ENCODE measurements around the gene SPATA6.
"Not testable (repeated sequence)": the region's sequence is repeated elsewhere in the genome, so short reads cannot be mapped to it uniquely, and the experiment has no call there.

The SPATA6 gene

GRCh38 chr1:48450505-48450904 lies 21.5 kb downstream of the SPATA6 start:
- DNase-seq, result no peak

GRCh38 chr1:48448932-48449331 lies 23.1 kb downstream of the SPATA6 start:
- DNase-seq, result no peak

GRCh38 chr1:48444186-48444585 lies 27.8 kb downstream of the SPATA6 start:
- not testable (repeated sequence) for DNase-seq

GRCh38 chr1:48442864-48443619 lies 29.0 kb downstream of the SPATA6 start:
- DNase-seq, result no peak

- not testable (repeated sequence) for DNase-seq
Measured at GRCh38 chr1:48440786-48441185, 31.2 kb downstream of the SPATA6 start.

GRCh38 chr1:48439380-48439779 lies 32.6 kb downstream of the SPATA6 start:
- DNase-seq, result no peak

GRCh38 chr1:48437379-48437778 lies 34.6 kb downstream of the SPATA6 start:
- DNase-seq, result not testable (repeated sequence)

- DNase-seq, result not testable (repeated sequence)
Measured at GRCh38 chr1:48435312-48436002, 36.5 kb downstream of the SPATA6 start.

GRCh38 chr1:48430832-48431231 lies 41.2 kb downstream of the SPATA6 start:
- DNase-seq, result no peak

- DNase-seq, result no peak
Measured at GRCh38 chr1:48422009-48422408, 50.0 kb downstream of the SPATA6 start.

GRCh38 chr1:48418742-48419141 lies 53.3 kb downstream of the SPATA6 start:
- DNase-seq, result no peak

GRCh38 chr1:48415050-48415449 lies 57.0 kb downstream of the SPATA6 start:
- no peak for DNase-seq

GRCh38 chr1:48414264-48414663 lies 57.7 kb downstream of the SPATA6 start:
- no peak for DNase-seq

GRCh38 chr1:48405940-48406339 lies 66.1 kb downstream of the SPATA6 start:
- no peak for DNase-seq

GRCh38 chr1:48405400-48405799 lies 66.6 kb downstream of the SPATA6 start:
- DNase-seq, result no peak

- DNase-seq, result no peak
Measured at GRCh38 chr1:48402599-48402998, 69.4 kb downstream of the SPATA6 start.

GRCh38 chr1:48396208-48396607 lies 75.8 kb downstream of the SPATA6 start:
- DNase-seq, result no peak

- no peak for DNase-seq
Measured at GRCh38 chr1:48391926-48392325, 80.1 kb downstream of the SPATA6 start.

GRCh38 chr1:48387409-48387808 lies 84.6 kb downstream of the SPATA6 start:
- no peak for DNase-seq

- DNase-seq, result no peak
Measured at GRCh38 chr1:48374785-48375184, 97.2 kb downstream of the SPATA6 start.

GRCh38 chr1:48371598-48371997 lies 100.4 kb downstream of the SPATA6 start:
- DNase-seq, result no peak

- no peak for DNase-seq
Measured at GRCh38 chr1:48362901-48363300, 109.1 kb downstream of the SPATA6 start.

- no peak for DNase-seq
Measured at GRCh38 chr1:48356901-48357300, 115.1 kb downstream of the SPATA6 start.

- no peak for DNase-seq
Measured at GRCh38 chr1:48344373-48344772, 127.6 kb downstream of the SPATA6 start.
